HL-60 (cell line): ENCODE data around the gene PCDHGA12.

Experiments
- DNase-seq, 2 experiments: peaks; one replicate each; pipeline ENCODE4 v3.0.0-alpha.2; 2010 to 2020; ENCODE audit warnings: low read depth in 1 of 2, low spot score in 1 of 2
- H3K27ac ChIP-seq: fragments of 250-450 bp; sonication (Bioruptor Pico); replicated peaks from 2 replicates; pipeline ENCODE4 v1.5.1; 2020; ENCODE audit warnings: mild to moderate bottlenecking, moderate library complexity
- H3K27me3 ChIP-seq: fragments of 250-450 bp; sonication (Bioruptor Pico); 2 replicates; pipeline ENCODE4 v1.5.1; 2021; ENCODE audit warnings: mild to moderate bottlenecking, moderate library complexity; ENCODE audit not compliant: insufficient read depth, poor library complexity, severe bottlenecking
- H3K4me3 ChIP-seq: replicated peaks from 2 replicates; pipeline ENCODE4 v1.5.1; 2011; ENCODE audit warnings: mild to moderate bottlenecking, control low read depth, low read length; ENCODE audit not compliant: insufficient read depth
- CTCF ChIP-seq: IDR thresholded peaks from one replicate; pipeline ENCODE4 v1.5.1; 2011; ENCODE audit warnings: low read length, control low read depth, inconsistent platforms; ENCODE audit not compliant: insufficient read depth
- GABPA ChIP-seq: IDR thresholded peaks from 2 replicates; pipeline ENCODE4 v1.6.1; 2012; ENCODE audit warnings: low read depth
- POLR2AphosphoS5 ChIP-seq: IDR thresholded peaks from 2 replicates; pipeline ENCODE4 v1.6.1; 2012; ENCODE audit warnings: low read depth
- REST ChIP-seq: IDR thresholded peaks from 2 replicates; pipeline ENCODE4 v1.6.1; 2012; ENCODE audit warnings: low read depth; ENCODE audit not compliant: insufficient replicate concordance
- SPI1 ChIP-seq: IDR thresholded peaks from 2 replicates; pipeline ENCODE4 v1.6.1; 2012; ENCODE audit warnings: low read depth, mild to moderate bottlenecking, borderline replicate concordance

The PCDHGA12 gene

GRCh38 chr5:141440341-141440740 lies 10.0 kb downstream of the PCDHGA12 start:
- H3K27me3 ChIP-seq, result no peaks in the 10 kb centered on the region
- H3K27ac ChIP-seq, result no peak overlapping the region
- TF ChIP-seq REST (no peak), GABPA (no peak), POLR2AphosphoS5 (no peak), CTCF (no peak), SPI1 (no peak)
- DNase-seq, result no peak
- no peak overlapping the region for H3K4me3 ChIP-seq

- Histone ChIP-seq H3K27me3 (no peaks in the 10 kb centered on the region), H3K27ac (no peak overlapping the region), H3K4me3 (no peak overlapping the region)
- TF ChIP-seq REST (no peak), SPI1 (no peak), CTCF (no peak), GABPA (no peak), POLR2AphosphoS5 (no peak)
- DNase-seq, result no peak
Observed at GRCh38 chr5:141441571-141442170, 11.4 kb downstream of the PCDHGA12 start.

GRCh38 chr5:141465351-141465750 lies 35.0 kb downstream of the PCDHGA12 start:
- TF ChIP-seq POLR2AphosphoS5 (no peak), GABPA (no peak), CTCF (no peak), SPI1 (no peak), REST (no peak)
- DNase-seq, result no peak
- Histone ChIP-seq H3K27me3 (no peaks in the 10 kb centered on the region), H3K4me3 (no peak overlapping the region), H3K27ac (no peak overlapping the region)
